ENCODE results near the gene PTPRO. TPM values are rescaled to one million over a fixed set of nuclear protein-coding genes. Genes with fewer than 3 reads are reported as not detected.

Gene PTPRO
- total RNA-seq, 1 experiment from 2014 or later: 2.8 TPM

GRCh38 chr12:15601210-15601800, 279.0 kb downstream of the PTPRO start:
- no peaks in the 10 kb centered on the region for H3K9me3 ChIP-seq (ENCODE audit: low read depth, low read length, poor library complexity, severe bottlenecking)
- BruUV-seq (replicated peaks): no TSS peak
- no peaks in the 10 kb centered on the region for H3K27me3 ChIP-seq (replicated peaks; ENCODE audit: insufficient read depth, low read depth, low read length, poor library complexity)
- intact Hi-C loops (cut with micrococcal nuclease; ENCODE audit: unreplicated experiment): no loop called here
- H3K27ac ChIP-seq (ENCODE audit: low read depth, low read length, poor library complexity, severe bottlenecking): no peak overlapping the region
- H3K36me3 ChIP-seq (ENCODE audit: insufficient read depth, low read length, poor library complexity, severe bottlenecking): no peaks in the 10 kb centered on the region
- POLR2A ChIA-PET (ENCODE audit: low non-redundant PET): no interaction called here
- CTCF ChIA-PET: no interaction called here
- no peak for DNase-seq (ENCODE audit: low spot score)
- peaks cover 22% of the 10 kb centered on the region for H3K4me1 ChIP-seq (ENCODE audit: insufficient read depth, low read length, poor library complexity, severe bottlenecking)
- TF ChIP-seq CTCF (conservative IDR thresholded peaks at IDR 0.05; ENCODE audit: low read depth, low read length) (no peak), EZH2 (IDR thresholded peaks at IDR 0.05; ENCODE audit: borderline replicate concordance, low read depth, low read length, poor library complexity, severe bottlenecking) (no peak)
- H3K4me3 ChIP-seq (ENCODE audit: low read depth, low read length, poor library complexity, severe bottlenecking): no peak overlapping the region

- H3K27me3 ChIP-seq (replicated peaks; ENCODE audit: insufficient read depth, low read depth, low read length, poor library complexity): no peaks in the 10 kb centered on the region
- no TSS peak for BruUV-seq (replicated peaks)
- H3K36me3 ChIP-seq (ENCODE audit: insufficient read depth, low read length, poor library complexity, severe bottlenecking): no peaks in the 10 kb centered on the region
- H3K4me1 ChIP-seq (ENCODE audit: insufficient read depth, low read length, poor library complexity, severe bottlenecking): peaks cover 22% of the 10 kb centered on the region
- intact Hi-C loops (cut with micrococcal nuclease; ENCODE audit: unreplicated experiment): no loop called here
- TF ChIP-seq CTCF (conservative IDR thresholded peaks at IDR 0.05; ENCODE audit: low read depth, low read length): no peak
- no peak for TF ChIP-seq EZH2 (IDR thresholded peaks at IDR 0.05; ENCODE audit: borderline replicate concordance, low read depth, low read length, poor library complexity, severe bottlenecking)
- POLR2A ChIA-PET (ENCODE audit: low non-redundant PET): no interaction called here
- CTCF ChIA-PET: no interaction called here
- no peaks in the 10 kb centered on the region for H3K9me3 ChIP-seq (ENCODE audit: low read depth, low read length, poor library complexity, severe bottlenecking)
- H3K4me3 ChIP-seq (ENCODE audit: low read depth, low read length, poor library complexity, severe bottlenecking): no peak overlapping the region
- H3K27ac ChIP-seq (ENCODE audit: low read depth, low read length, poor library complexity, severe bottlenecking): no peak overlapping the region
- no peak for DNase-seq (ENCODE audit: low spot score)
These were observed 279.9 kb downstream of the PTPRO start for GRCh38 chr12:15602051-15602672.

- no TSS peak for BruUV-seq (replicated peaks)
- peak; percentile 84 for DNase-seq (ENCODE audit: low spot score)
- intact Hi-C loops (cut with micrococcal nuclease; ENCODE audit: unreplicated experiment): no loop called here
- H3K4me1 ChIP-seq (ENCODE audit: insufficient read depth, low read length, poor library complexity, severe bottlenecking): peaks cover 22% of the 10 kb centered on the region
- ChIA-PET CTCF (no interaction called here), POLR2A (ENCODE audit: low non-redundant PET) (no interaction called here)
- H3K27ac ChIP-seq (ENCODE audit: low read depth, low read length, poor library complexity, severe bottlenecking): no peak overlapping the region
- H3K27me3 ChIP-seq (replicated peaks; ENCODE audit: insufficient read depth, low read depth, low read length, poor library complexity): no peaks in the 10 kb centered on the region
- TF ChIP-seq CTCF (conservative IDR thresholded peaks at IDR 0.05; ENCODE audit: low read depth, low read length) (no peak), EZH2 (IDR thresholded peaks at IDR 0.05; ENCODE audit: borderline replicate concordance, low read depth, low read length, poor library complexity, severe bottlenecking) (no peak)
- H3K4me3 ChIP-seq (ENCODE audit: low read depth, low read length, poor library complexity, severe bottlenecking): no peak overlapping the region
- no peaks in the 10 kb centered on the region for H3K9me3 ChIP-seq (ENCODE audit: low read depth, low read length, poor library complexity, severe bottlenecking)
- no peaks in the 10 kb centered on the region for H3K36me3 ChIP-seq (ENCODE audit: insufficient read depth, low read length, poor library complexity, severe bottlenecking)
These were observed 281.3 kb downstream of the PTPRO start for GRCh38 chr12:15603474-15604085.

Measured in A673 (cell line).